RWPE1 (cell line): ENCODE data around the gene SDHB.

Experiments
- CTCF ChIA-PET: fragments of 350-600 bp; sonication (Branson Sonifier 250); formaldehyde crosslinking; extraction: SDS; loops from one replicate; lab custom pipeline; 2021; lab: Yijun Ruan, JAX
- POLR2A ChIA-PET: fragments of 400-600 bp; formaldehyde crosslinking; extraction: SDS; loops from one replicate; lab custom pipeline; 2020; ENCODE audit warnings: antibody characterized with exemption; ENCODE audit not compliant: low non-redundant PET; lab: Yijun Ruan, JAX
- DNase-seq: peaks from one replicate; pipeline ENCODE4 v3.0.0; 2012; ENCODE audit warnings: low spot score
- H3K27ac ChIP-seq: fragments of 450-650 bp; 2 replicates; pipeline ENCODE4 v1.5.1; 2017
- CTCF ChIP-seq: fragments of 450-650 bp; conservative IDR thresholded peaks from 2 replicates; pipeline ENCODE4 v1.5.1; 2017; ENCODE audit warnings: low read depth, mild to moderate bottlenecking

SDHB gene

GRCh38 chr1:16979475-16980327, 74.1 kb downstream of the SDHB start:
- no peak for DNase-seq
- POLR2A ChIA-PET, result no interaction called here
- peak overlapping the region; percentile 73 for H3K27ac ChIP-seq
- CTCF ChIA-PET, result interaction anchor here (0.6 to 1.5 kb wide), 2 partner anchors 28 to 310 kb away, joined by 3 to 4 read pairs; no protein-coding TSS in a partner anchor
- no peak for TF ChIP-seq CTCF

GRCh38 chr1:16978567-16979474, 75.0 kb downstream of the SDHB start:
- CTCF ChIA-PET, result interaction anchor here (0.5 to 1.5 kb wide), 2 partner anchors 21 to 27 kb away, joined by 3 to 4 read pairs; no protein-coding TSS in a partner anchor
- POLR2A ChIA-PET, result no interaction called here
- TF ChIP-seq CTCF, result no peak
- DNase-seq, result no peak
- H3K27ac ChIP-seq, result peak overlapping the region; percentile 43

- TF ChIP-seq CTCF, result no peak
- peak overlapping the region; percentile 43 for H3K27ac ChIP-seq
- CTCF ChIA-PET, result no interaction called here
- DNase-seq, result no peak
- POLR2A ChIA-PET, result no interaction called here
Measured at GRCh38 chr1:16978139-16978538, 75.7 kb downstream of the SDHB start.

GRCh38 chr1:16977377-16977776, 76.5 kb downstream of the SDHB start:
- ChIA-PET POLR2A (no interaction called here), CTCF (interaction anchor here (0.5 kb wide), 1 partner anchor 10 kb away, joined by 3 read pairs; no protein-coding TSS in a partner anchor)
- no peak for DNase-seq
- no peak for TF ChIP-seq CTCF
- peak overlapping the region; percentile 42 for H3K27ac ChIP-seq

GRCh38 chr1:16976966-16977365, 76.9 kb downstream of the SDHB start:
- peak overlapping the region; percentile 42 for H3K27ac ChIP-seq
- ChIA-PET CTCF (interaction anchor here (0.5 to 1.1 kb wide), 2 partner anchors 10 to 25 kb away, joined by 3 to 4 read pairs; no protein-coding TSS in a partner anchor), POLR2A (no interaction called here)
- no peak for DNase-seq
- no peak for TF ChIP-seq CTCF

- peak overlapping the region; percentile 42 for H3K27ac ChIP-seq
- CTCF ChIA-PET, result interaction anchor here (0.7 to 1.1 kb wide), 3 partner anchors 12 to 193 kb away, joined by 3 to 4 read pairs (median 4); no protein-coding TSS in a partner anchor
- POLR2A ChIA-PET, result no interaction called here
- no peak for TF ChIP-seq CTCF
- DNase-seq, result no peak
Measured at GRCh38 chr1:16975838-16976237, 78.0 kb downstream of the SDHB start.
